Measurements from ENCODE around the gene OCIAD1. TPM values are rescaled to one million over a fixed set of nuclear protein-coding genes. Genes with fewer than 3 reads are reported as not detected.

Gene OCIAD1, protein sequence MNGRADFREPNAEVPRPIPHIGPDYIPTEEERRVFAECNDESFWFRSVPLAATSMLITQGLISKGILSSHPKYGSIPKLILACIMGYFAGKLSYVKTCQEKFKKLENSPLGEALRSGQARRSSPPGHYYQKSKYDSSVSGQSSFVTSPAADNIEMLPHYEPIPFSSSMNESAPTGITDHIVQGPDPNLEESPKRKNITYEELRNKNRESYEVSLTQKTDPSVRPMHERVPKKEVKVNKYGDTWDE
- 100 to 1,000 TPM; 119 to 200 (median 180) TPM for total RNA-seq
- polyA plus RNA-seq: 100 to 1,000 TPM in 2 of 3 donors, 10 to 100 TPM in 1; 97.7 to 403 (median 148) TPM
- long read RNA-seq, donor 1, transcript OCIAD1-205 (8 exons, 1,756 nt): minor isoform, 7 of 104 reads
- long read RNA-seq, donor 1, transcript OCIAD1-202 (9 exons, 1,594 nt): minor isoform, 22 of 104 reads
- long read RNA-seq, donor 1, transcript OCIAD1-222 (7 exons, 688 nt): minor isoform, 7 of 104 reads
- long read RNA-seq, donor 1, transcript OCIAD1-201 (9 exons, 1,414 nt): major isoform, 43 of 104 reads
- long read RNA-seq, donor 1, partial matches to known transcripts: 18 of 104 reads
- long read RNA-seq, donor 1, other reads (novel, unspliced or antisense): 0 of 104 reads
- long read RNA-seq, donor 2, transcript OCIAD1-201 (9 exons, 1,414 nt): major isoform, 43 of 69 reads
- long read RNA-seq, donor 2, transcript OCIAD1-202 (9 exons, 1,594 nt): minor isoform, 8 of 69 reads
- long read RNA-seq, donor 2, transcript OCIAD1-222 (7 exons, 688 nt): minor isoform, 6 of 69 reads
- long read RNA-seq, donor 2, transcript OCIAD1-206 (2 exons, 1,916 nt): minor isoform, 7 of 69 reads
- long read RNA-seq, donor 2, partial matches to known transcripts: 5 of 69 reads
- long read RNA-seq, donor 2, other reads (novel, unspliced or antisense): 0 of 69 reads
- long read RNA-seq, donor 3, transcript OCIAD1-222 (7 exons, 688 nt): minor isoform, 7 of 103 reads
- long read RNA-seq, donor 3, transcript OCIAD1-202 (9 exons, 1,594 nt): minor isoform, 6 of 103 reads
- long read RNA-seq, donor 3, transcript OCIAD1-201 (9 exons, 1,414 nt): major isoform, 47 of 103 reads
- long read RNA-seq, donor 3, partial matches to known transcripts: 33 of 103 reads
- long read RNA-seq, donor 3, other reads (novel, unspliced or antisense): 6 of 103 reads
- long read RNA-seq, donor 4, transcript OCIAD1-201 (9 exons, 1,414 nt): major isoform, 56 of 90 reads
- long read RNA-seq, donor 4, transcript OCIAD1-202 (9 exons, 1,594 nt): minor isoform, 10 of 90 reads
- long read RNA-seq, donor 4, partial matches to known transcripts: 8 of 90 reads
- long read RNA-seq, donor 4, other reads (novel, unspliced or antisense): 15 of 90 reads
- long read RNA-seq, donor 5, transcript OCIAD1-201 (9 exons, 1,414 nt): major isoform, 69 of 134 reads
- long read RNA-seq, donor 5, transcript OCIAD1-202 (9 exons, 1,594 nt): minor isoform, 23 of 134 reads
- long read RNA-seq, donor 5, transcript OCIAD1-205 (8 exons, 1,756 nt): minor isoform, 6 of 134 reads
- long read RNA-seq, donor 5, transcript OCIAD1-226 (9 exons, 1,288 nt): minor isoform, 5 of 134 reads
- long read RNA-seq, donor 5, partial matches to known transcripts: 3 of 134 reads
- long read RNA-seq, donor 5, other reads (novel, unspliced or antisense): 28 of 134 reads
- long read RNA-seq, donor 6, transcript OCIAD1-201 (9 exons, 1,414 nt): major isoform, 47 of 70 reads
- long read RNA-seq, donor 6, partial matches to known transcripts: 9 of 70 reads
- long read RNA-seq, donor 6, other reads (novel, unspliced or antisense): 7 of 70 reads
- long read RNA-seq, donor 7, transcript OCIAD1-201 (9 exons, 1,414 nt): major isoform, 17 of 40 reads
- long read RNA-seq, donor 7, transcript OCIAD1-202 (9 exons, 1,594 nt): minor isoform, 9 of 40 reads
- long read RNA-seq, donor 7, transcript OCIAD1-222 (7 exons, 688 nt): minor isoform, 8 of 40 reads
- long read RNA-seq, donor 7, partial matches to known transcripts: 0 of 40 reads
- long read RNA-seq, donor 7, other reads (novel, unspliced or antisense): 0 of 40 reads
- long read RNA-seq, donor 8, transcript OCIAD1-222 (7 exons, 688 nt): minor isoform, 8 of 106 reads
- long read RNA-seq, donor 8, transcript OCIAD1-202 (9 exons, 1,594 nt): minor isoform, 19 of 106 reads
- long read RNA-seq, donor 8, transcript OCIAD1-201 (9 exons, 1,414 nt): major isoform, 60 of 106 reads
- long read RNA-seq, donor 8, partial matches to known transcripts: 9 of 106 reads
- long read RNA-seq, donor 8, other reads (novel, unspliced or antisense): 0 of 106 reads
- long read RNA-seq, donor 9, transcript OCIAD1-206 (2 exons, 1,916 nt): minor isoform, 5 of 68 reads
- long read RNA-seq, donor 9, transcript OCIAD1-201 (9 exons, 1,414 nt): major isoform, 33 of 68 reads
- long read RNA-seq, donor 9, transcript OCIAD1-222 (7 exons, 688 nt): minor isoform, 8 of 68 reads
- long read RNA-seq, donor 9, partial matches to known transcripts: 16 of 68 reads
- long read RNA-seq, donor 9, other reads (novel, unspliced or antisense): 0 of 68 reads
- long read RNA-seq, donor 10, transcript OCIAD1-202 (9 exons, 1,594 nt): minor isoform, 6 of 22 reads
- long read RNA-seq, donor 10, transcript OCIAD1-201 (9 exons, 1,414 nt): major isoform, 11 of 22 reads
- long read RNA-seq, donor 10, partial matches to known transcripts: 0 of 22 reads
- long read RNA-seq, donor 10, other reads (novel, unspliced or antisense): 0 of 22 reads

DNA sequence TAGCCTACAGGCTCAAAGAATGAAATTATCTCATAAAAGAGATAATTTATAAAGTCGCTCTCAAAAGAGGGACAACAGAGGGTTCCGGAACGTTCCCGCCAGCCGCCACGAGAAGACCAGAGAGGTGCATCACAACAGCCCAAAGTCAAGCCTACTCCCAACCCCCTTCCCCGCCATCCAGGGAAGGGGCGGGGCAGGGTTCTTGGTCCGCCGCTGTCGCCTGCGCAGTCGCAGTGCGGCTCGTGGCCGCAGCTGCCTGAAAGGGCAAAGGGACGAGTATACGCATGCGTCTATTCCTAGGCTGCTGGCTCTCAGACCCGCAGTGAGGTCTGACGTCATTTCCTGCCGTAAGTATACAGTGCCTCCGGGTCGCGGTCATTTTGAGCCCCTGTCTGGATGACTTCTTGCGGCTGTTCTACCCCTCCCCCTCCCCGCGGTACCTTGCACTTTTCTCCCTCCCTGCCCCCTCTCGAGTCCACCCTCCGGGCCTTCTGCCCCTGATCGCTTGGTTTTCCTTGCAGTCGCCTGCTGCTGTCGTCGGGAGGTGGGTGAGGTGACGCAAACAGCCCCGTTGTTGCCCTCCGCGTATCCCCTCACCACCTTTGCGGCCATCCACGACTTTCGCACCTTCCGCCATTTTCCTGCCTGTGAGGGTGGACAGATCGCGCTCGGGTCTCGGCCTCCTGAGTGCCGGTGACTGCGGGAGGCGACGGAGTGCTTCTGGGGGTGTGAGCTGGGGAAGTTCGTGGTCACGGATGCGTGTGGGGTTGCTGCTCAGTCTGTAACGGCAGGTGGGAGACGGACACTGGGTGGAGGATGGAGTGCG, at the start of gene OCIAD1:
OCIAD1 (plus strand) TSS at position 383 of the 826 bp plus-strand sequence. CDS start 1,537 bp downstream, outside the sequence.
- DNase-seq: peak; percentile 97 to 100 (median 99)
- intact Hi-C loops (cut with DNase I): loop anchor here in 1 of 2 donors (10.0 kb wide), 3 partner anchors 46 to 246 kb away; partner anchors contain the start of genes FRYL and OCIAD2
- peaks cover 7 to 16% of the 10 kb centered on the region in 2 donors for H3K4me1 ChIP-seq (replicated peaks in 1 of 2)
- H3K27ac ChIP-seq: peak within 1 kb of the TSS; percentile 75 to 96 (median 93)
- TF ChIP-seq, protein P1, sequence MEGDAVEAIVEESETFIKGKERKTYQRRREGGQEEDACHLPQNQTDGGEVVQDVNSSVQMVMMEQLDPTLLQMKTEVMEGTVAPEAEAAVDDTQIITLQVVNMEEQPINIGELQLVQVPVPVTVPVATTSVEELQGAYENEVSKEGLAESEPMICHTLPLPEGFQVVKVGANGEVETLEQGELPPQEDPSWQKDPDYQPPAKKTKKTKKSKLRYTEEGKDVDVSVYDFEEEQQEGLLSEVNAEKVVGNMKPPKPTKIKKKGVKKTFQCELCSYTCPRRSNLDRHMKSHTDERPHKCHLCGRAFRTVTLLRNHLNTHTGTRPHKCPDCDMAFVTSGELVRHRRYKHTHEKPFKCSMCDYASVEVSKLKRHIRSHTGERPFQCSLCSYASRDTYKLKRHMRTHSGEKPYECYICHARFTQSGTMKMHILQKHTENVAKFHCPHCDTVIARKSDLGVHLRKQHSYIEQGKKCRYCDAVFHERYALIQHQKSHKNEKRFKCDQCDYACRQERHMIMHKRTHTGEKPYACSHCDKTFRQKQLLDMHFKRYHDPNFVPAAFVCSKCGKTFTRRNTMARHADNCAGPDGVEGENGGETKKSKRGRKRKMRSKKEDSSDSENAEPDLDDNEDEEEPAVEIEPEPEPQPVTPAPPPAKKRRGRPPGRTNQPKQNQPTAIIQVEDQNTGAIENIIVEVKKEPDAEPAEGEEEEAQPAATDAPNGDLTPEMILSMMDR (IDR thresholded peaks at IDR 0.05): peak in 1 of 6 experiments; percentile 6
- peak in 1 of 2 donors; percentile 53 for TF ChIP-seq POLR2A (IDR thresholded peaks at IDR 0.05)
- WGBS, 4 donors: 0 to 2% (median 1%) methylated on average over 33 to 56 of the region's 56 CpGs
- H3K4me3 ChIP-seq: peak within 1 kb of the TSS; percentile 77 to 98 (median 78)
- H3K9me3 ChIP-seq (replicated peaks in 1 of 3): no peaks in the 10 kb centered on the region
- H3K27me3 ChIP-seq: no peaks in the 10 kb centered on the region
- H3K36me3 ChIP-seq (replicated peaks in 1 of 2): peaks cover 0 to 19% of the 10 kb centered on the region in 2 donors

DNA sequence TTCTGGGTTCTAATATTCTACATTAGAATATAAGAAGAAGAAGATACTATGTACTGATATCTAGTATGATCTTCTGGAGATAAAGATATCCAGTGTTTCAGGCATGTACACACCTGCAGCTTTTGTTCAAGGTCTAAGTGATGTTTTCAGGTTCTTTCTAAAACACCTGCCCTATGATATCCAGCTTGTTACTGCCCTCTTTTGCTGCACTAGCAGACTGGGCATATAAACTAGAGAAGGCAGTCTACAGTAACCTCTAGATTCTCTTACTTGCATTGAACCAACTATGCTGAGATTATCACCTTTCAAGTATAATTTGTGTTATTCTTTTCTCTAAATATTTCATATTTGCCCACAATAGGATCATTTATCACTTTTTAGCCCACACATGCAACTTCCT, 48.9 kb upstream of the OCIAD1 start:
- Histone ChIP-seq H3K4me3 (no peak overlapping the region), H3K9me3 (replicated peaks in 1 of 3) (no peaks in the 10 kb centered on the region), H3K27me3 (no peaks in the 10 kb centered on the region), H3K36me3 (replicated peaks in 1 of 2) (no peaks in the 10 kb centered on the region), H3K4me1 (replicated peaks in 1 of 2) (peaks cover 9 to 16% of the 10 kb centered on the region in 2 donors), H3K27ac (no peak overlapping the region)
- intact Hi-C loops (cut with DNase I): loop anchor here in 1 of 2 donors (10.0 kb wide), 1 partner anchor 53 kb away; the partner anchor contains the start of gene OCIAD1
- DNase-seq: no peak
- no peak for TF ChIP-seq POLR2A (IDR thresholded peaks at IDR 0.05)
- TF ChIP-seq, protein P1 (IDR thresholded peaks at IDR 0.05): no peak

Data from adrenal gland (tissue), 19 donors.